ENCODE measurements around the gene ZNF84.

Gene ZNF84

GRCh38 chr12:133037207-133038005, at the start of gene ZNF84:
Gene ZNF84 (plus strand): TSS chr12:133037509. CDS start chr12:133041468, 3,959 bp downstream.
- peak; percentile 98 for DNase-seq

DNA sequence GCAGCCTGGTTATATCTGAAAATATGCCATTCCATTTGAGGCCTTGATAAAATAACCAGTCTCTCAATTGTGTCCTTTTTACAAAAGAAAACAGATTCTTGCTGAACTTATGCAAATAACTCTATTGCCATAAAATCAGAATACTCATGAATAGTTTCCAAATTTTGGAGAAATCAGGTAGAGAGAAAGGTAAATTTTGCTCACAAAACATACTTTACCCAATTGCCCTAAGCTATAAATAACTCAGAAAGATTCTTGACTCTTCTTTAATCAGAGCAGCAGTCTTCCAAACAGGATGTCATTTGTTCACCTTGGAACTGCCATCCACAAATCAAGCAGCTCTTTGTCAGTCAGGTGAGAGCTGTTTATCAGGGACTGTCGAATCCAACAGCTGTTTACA, 38.6 kb upstream of the ZNF84 start:
- no peak for DNase-seq

DNA sequence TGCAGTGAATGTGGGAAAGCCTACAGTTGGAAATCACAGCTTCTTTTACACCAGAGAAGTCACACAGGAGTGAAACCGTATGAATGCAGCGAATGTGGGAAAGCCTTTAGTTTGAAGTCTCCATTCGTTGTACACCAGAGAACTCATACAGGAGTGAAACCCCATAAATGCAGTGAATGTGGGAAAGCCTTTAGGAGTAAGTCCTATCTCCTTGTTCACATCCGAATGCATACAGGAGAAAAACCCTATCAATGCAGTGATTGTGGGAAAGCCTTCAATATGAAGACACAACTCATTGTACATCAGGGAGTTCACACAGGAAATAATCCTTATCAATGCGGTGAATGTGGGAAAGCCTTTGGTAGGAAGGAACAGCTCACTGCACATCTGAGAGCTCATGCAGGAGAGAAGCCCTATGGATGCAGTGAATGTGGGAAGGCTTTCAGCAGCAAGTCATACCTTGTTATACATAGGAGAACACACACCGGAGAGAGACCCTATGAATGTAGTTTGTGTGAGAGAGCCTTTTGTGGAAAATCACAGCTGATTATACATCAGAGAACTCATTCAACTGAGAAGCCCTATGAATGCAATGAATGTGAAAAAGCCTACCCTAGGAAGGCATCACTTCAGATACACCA, 26.5 kb upstream of the ZNF84 start:
- no peak for DNase-seq

- DNase-seq = no peak
These were observed 13.7 kb upstream of the ZNF84 start for GRCh38 chr12:133023566-133023965.

DNA sequence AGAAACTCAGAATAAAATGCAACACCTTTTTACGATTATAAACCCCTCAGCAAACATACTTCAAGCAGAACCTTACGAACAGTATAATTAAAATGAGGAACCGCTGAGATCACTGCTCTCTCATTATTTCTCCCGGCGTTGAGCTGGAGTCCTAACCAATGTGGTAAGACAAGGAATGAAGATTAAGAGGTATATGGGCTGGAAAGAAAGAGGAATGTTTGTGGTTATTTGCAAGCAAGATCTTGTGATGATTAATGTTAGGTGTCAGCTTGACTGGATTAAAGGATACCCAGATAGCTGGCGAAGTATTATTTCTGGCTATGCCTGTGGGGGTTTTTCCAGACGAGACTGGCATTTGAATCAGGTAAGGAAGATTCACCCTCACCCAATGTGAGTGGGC, 10.3 kb upstream of the ZNF84 start:
- no peak for DNase-seq

GRCh38 chr12:133038118-133038709, 905 bp downstream of the ZNF84 start:
- DNase-seq = no peak

DNA sequence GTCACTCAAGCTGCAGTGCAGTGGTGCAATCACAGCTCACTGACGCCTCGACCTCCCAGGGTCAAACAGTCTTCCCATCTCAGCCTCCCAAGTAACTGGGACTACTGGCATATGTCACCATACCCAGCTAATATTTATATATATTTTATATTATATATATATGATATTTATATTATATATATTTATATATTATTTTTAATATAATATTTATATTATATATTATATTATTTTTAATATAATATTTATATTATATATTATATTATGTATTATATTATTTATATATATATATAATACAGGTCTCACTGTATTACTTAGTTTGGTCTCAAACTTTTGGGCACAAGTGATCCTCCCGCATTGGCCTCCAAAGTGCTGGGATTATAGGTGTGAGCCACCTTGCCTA, 9.4 kb downstream of the ZNF84 start:
- DNase-seq = no peak

GRCh38 chr12:133057446-133057845, 20.1 kb downstream of the ZNF84 start:
- no peak for DNase-seq

DNA sequence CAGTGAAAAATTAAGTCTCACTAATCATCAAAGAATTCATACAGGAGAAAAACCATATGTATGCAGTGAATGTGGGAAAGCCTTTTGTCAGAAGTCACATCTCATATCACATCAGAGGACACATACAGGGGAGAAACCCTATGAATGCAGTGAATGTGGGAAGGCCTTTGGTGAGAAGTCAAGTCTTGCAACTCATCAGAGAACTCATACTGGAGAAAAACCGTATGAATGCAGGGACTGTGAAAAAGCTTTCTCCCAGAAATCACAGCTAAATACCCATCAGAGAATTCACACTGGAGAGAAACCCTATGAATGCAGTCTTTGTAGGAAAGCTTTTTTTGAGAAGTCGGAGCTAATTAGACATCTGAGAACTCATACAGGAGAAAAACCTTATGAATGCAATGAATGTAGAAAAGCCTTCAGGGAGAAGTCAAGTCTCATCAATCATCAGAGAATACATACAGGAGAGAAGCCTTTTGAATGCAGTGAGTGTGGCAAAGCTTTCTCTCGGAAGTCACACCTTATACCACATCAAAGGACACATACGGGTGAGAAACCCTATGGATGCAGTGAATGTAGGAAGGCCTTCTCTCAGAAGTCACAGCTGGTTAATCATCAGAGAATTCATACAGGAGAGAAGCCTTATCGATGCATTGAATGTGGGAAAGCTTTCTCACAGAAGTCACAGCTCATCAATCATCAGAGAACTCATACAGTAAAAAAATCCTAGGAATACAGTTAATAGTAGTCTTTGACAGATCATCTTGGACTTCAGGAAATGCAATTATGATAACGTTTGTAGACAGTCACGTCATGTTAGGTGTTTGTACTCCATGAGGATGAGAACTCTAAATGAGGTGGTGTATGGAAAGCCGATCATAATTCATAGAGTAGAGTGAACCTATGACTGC, 21.1 kb downstream of the ZNF84 start:
- no peak for DNase-seq

GRCh38 chr12:133061954-133062353, 24.6 kb downstream of the ZNF84 start:
- no peak for DNase-seq

GRCh38 chr12:133063556-133063955, 26.2 kb downstream of the ZNF84 start:
- DNase-seq = no peak

DNA sequence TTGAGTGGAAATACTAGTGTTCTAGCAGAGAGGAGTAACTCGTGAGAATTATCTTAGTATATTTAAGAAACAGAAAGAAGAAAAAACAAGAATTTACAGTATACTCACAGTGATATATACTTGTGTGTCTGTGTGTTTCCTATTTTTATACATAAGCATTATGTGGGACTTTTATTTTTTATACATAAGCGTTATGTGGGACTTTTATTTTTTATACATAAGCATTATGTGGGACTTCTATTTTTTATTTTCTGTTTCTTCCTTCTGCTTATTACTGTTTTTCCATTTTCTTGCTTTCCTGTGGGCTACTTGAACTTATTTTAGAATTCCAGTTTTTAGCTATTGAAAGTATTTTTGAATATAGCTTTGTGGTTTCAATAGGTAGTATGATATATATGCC, 36.5 kb downstream of the ZNF84 start:
- DNase-seq = no peak

DNA sequence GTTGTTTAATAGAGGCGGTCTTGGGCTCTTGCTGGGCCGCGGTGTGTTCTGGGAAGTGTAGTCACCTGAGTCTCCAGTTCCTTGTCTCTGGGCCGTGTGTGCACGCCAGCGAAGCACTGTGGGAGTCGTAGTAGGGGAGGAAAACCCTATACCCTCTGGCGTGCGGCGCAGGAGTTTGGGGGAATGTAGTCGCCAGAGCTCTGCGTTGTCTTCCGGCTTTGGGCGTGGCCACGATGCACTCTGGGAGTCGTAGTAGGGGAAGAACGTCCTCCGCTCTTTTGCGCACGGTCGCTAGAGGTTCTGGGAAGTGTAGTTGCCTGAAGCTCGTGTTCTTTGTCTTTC, 42.7 kb downstream of the ZNF84 start:
- DNase-seq = peak; percentile 97

DNA sequence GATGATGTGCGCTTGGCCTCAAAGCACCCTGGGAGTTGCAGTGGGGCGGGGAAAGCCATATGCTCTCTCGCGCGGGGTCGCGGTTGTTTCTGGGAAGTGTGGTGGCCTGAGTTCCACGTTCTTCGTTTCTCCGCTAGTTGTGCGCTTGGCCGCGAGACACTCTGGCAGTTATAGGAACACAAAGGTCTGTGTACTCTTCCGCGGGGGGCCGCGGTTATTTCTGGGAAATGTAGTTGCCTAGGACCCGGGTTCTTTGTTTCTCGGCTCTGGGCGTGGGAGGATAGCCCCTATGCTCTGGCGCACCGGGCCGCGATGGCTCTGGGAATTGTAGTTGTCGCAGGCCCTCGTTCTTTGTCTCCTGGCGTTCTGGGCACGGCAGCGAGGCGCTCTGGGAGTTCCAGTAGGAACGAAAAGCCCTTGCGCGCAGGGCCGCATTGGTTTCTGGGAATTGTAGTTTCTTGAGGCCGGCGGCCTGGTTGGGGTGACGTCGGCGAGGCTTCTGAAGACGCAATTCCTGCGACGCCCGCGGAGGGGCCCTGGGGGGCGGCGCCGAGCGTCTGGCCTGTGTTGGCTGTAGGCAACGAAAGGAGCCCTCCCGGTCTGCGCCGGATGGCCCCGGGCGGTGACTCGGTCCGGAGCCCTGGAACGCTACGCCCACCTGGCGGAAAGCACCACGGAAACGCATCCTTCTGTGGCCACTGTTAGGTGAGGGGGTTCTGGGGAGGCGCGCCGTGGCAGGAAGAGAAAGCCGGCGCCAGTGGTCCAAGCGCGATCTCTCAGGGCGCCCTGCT, 43.3 kb downstream of the ZNF84 start, which contains the start of gene ZNF140:
Gene ZNF140 (plus strand): TSS at position 556 of the 791 bp plus-strand sequence. CDS start 398 bp downstream, outside the sequence.
- peak; percentile 95 for DNase-seq

DNA sequence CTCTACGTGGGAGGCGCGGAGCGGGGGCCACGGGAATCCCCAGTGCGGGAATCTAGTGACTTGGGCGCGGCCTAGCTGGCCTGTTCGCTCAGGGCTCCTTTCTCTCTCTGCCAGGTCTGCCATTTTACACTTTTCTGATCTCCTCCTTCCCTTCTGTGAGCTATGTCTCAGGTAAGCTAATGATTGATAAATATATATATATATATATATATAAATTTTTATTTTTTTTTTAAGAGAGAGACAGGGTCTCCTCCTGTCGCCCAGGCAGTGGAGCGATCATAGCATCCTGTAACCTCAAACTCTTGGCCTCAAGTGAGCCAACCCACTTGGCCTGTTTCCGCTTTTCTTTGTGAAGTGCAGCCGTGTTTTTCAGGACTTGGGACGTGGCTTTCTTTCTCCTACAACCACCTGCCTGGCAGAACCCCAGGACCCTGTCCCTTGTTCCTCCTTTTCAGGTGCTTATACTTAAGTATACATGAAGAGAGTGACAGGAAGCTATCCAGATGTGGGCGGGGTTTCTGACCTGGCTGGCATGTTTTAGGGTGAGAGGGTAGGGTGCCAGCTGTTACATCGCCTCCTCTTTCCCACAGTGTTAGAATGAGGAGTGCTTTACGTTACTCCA, 44.0 kb downstream of the ZNF84 start:
- DNase-seq = no peak

DNA sequence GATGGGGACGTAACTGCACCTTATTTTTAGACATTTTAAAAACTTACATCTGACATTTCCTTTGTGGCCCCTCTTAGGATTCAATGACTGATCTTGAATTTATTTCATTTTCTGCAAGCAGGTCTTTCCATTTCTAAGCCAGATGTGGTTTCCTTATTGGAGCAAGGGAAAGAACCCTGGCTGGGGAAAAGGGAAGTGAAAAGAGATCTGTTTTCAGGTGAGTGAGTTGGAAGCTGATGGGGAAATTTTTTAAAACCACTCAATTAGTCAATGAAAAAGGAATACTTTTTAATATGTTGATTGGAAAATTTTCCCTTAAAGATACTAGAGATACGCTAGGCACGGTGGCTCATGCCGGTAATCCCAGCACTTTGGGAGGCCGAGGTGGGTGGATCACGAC, 46.0 kb downstream of the ZNF84 start:
- DNase-seq = no peak

DNA sequence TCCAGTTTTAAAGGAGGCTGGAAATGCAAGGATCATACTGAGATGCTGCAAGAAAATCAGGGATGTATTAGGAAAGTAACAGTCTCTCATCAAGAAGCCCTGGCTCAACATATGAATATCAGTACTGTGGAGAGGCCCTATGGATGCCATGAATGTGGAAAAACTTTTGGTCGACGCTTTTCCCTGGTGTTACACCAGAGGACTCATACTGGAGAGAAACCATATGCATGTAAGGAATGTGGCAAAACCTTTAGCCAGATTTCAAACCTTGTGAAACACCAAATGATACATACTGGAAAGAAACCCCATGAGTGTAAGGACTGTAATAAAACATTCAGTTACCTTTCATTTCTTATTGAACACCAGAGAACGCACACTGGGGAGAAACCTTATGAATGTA, 68.3 kb downstream of the ZNF84 start:
- DNase-seq = no peak

GRCh38 chr12:133106253-133106652, 68.9 kb downstream of the ZNF84 start:
- no peak for DNase-seq

DNA sequence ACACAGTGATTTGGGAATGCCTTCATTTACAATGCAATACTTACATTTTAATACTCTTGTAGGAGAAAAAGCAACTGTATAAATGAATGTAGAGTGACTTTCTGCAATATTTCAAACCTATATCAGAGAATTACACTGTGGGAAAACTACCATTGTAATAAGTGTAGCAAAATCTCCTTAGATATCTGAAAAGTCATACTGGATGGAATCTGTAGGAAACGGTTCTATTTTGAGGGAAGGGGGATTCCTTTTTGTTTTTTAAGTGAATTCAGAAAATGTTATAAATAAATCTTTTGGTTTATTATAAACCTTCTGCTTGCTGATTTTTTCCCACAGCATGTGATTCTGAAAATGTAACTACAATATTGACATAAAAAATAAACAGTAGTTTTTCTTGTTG, 69.8 kb downstream of the ZNF84 start:
- DNase-seq = no peak

- DNase-seq = no peak
These were observed 70.8 kb downstream of the ZNF84 start for GRCh38 chr12:133108150-133108549.

Measured in activated naive CD4-positive, alpha-beta T cell treated with anti-CD3 and anti-CD28 coated beads, Interleukin-2, amount 50 U/mL, for 16 hours (primary cell).